Measurements from ENCODE around the gene LPP.

The LPP gene

GRCh38 chr3:188326111-188326510 is 172.2 kb downstream of the LPP start:
- DNase-seq (ENCODE audit: low read depth in 1 of 2, low spot score in 1 of 2), result no peak

- no peak for DNase-seq (ENCODE audit: low read depth in 1 of 2, low spot score in 1 of 2)
Observed at GRCh38 chr3:188326968-188327367, 173.0 kb downstream of the LPP start.

GRCh38 chr3:188327433-188327832 is 173.5 kb downstream of the LPP start:
- DNase-seq (ENCODE audit: low read depth in 1 of 2, low spot score in 1 of 2), result no peak

GRCh38 chr3:188330138-188330537 is 176.2 kb downstream of the LPP start:
- DNase-seq (ENCODE audit: low read depth in 1 of 2, low spot score in 1 of 2), result no peak

GRCh38 chr3:188331166-188331565 is 177.2 kb downstream of the LPP start:
- no peak for DNase-seq (ENCODE audit: low read depth in 1 of 2, low spot score in 1 of 2)

GRCh38 chr3:188332085-188332484 is 178.1 kb downstream of the LPP start:
- no peak for DNase-seq (ENCODE audit: low read depth in 1 of 2, low spot score in 1 of 2)

- no peak for DNase-seq (ENCODE audit: low read depth in 1 of 2, low spot score in 1 of 2)
Observed at GRCh38 chr3:188335656-188336055, 181.7 kb downstream of the LPP start.

GRCh38 chr3:188336178-188336577 is 182.2 kb downstream of the LPP start:
- no peak for DNase-seq (ENCODE audit: low read depth in 1 of 2, low spot score in 1 of 2)

GRCh38 chr3:188337232-188337631 is 183.3 kb downstream of the LPP start:
- DNase-seq (ENCODE audit: low read depth in 1 of 2, low spot score in 1 of 2), result no peak

- DNase-seq (ENCODE audit: low read depth in 1 of 2, low spot score in 1 of 2), result no peak
Observed at GRCh38 chr3:188338086-188338485, 184.1 kb downstream of the LPP start.

- DNase-seq (ENCODE audit: low read depth in 1 of 2, low spot score in 1 of 2), result peak in 1 of 2 donors; percentile 26
Observed at GRCh38 chr3:188339410-188340295, 185.7 kb downstream of the LPP start.

- DNase-seq (ENCODE audit: low read depth in 1 of 2, low spot score in 1 of 2), result no peak
Observed at GRCh38 chr3:188341501-188341900, 187.5 kb downstream of the LPP start.

GRCh38 chr3:188342991-188343732 is 189.2 kb downstream of the LPP start:
- DNase-seq (ENCODE audit: low read depth in 1 of 2, low spot score in 1 of 2), result no peak

GRCh38 chr3:188343894-188344293 is 189.9 kb downstream of the LPP start:
- DNase-seq (ENCODE audit: low read depth in 1 of 2, low spot score in 1 of 2), result no peak

GRCh38 chr3:188345223-188345622 is 191.3 kb downstream of the LPP start:
- DNase-seq (ENCODE audit: low read depth in 1 of 2, low spot score in 1 of 2), result no peak

GRCh38 chr3:188348435-188349244 is 194.7 kb downstream of the LPP start:
- no peak for DNase-seq (ENCODE audit: low read depth in 1 of 2, low spot score in 1 of 2)

GRCh38 chr3:188349351-188349901 is 195.5 kb downstream of the LPP start:
- DNase-seq (ENCODE audit: low read depth in 1 of 2, low spot score in 1 of 2), result no peak

- no peak for DNase-seq (ENCODE audit: low read depth in 1 of 2, low spot score in 1 of 2)
Observed at GRCh38 chr3:188349933-188350332, 196.0 kb downstream of the LPP start.

GRCh38 chr3:188350961-188351360 is 197.0 kb downstream of the LPP start:
- no peak for DNase-seq (ENCODE audit: low read depth in 1 of 2, low spot score in 1 of 2)

GRCh38 chr3:188351648-188352047 is 197.7 kb downstream of the LPP start:
- no peak for DNase-seq (ENCODE audit: low read depth in 1 of 2, low spot score in 1 of 2)
